Measurements from ENCODE around the gene TOM1.

The TOM1 gene

GRCh38 chr22:35325209-35325608 lies 25.5 kb downstream of the TOM1 start:
- no peak for DNase-seq

- no peak for DNase-seq
Observed at GRCh38 chr22:35326854-35327562, 27.3 kb downstream of the TOM1 start.

GRCh38 chr22:35327690-35328471 lies 28.2 kb downstream of the TOM1 start:
- no peak for DNase-seq

GRCh38 chr22:35328472-35328885 lies 28.8 kb downstream of the TOM1 start:
- DNase-seq = no peak

- no peak for DNase-seq
Observed at GRCh38 chr22:35329114-35329847, 29.6 kb downstream of the TOM1 start.

GRCh38 chr22:35330258-35330861 lies 30.7 kb downstream of the TOM1 start:
- peak; percentile 74 for DNase-seq

- no peak for DNase-seq
Observed at GRCh38 chr22:35332278-35332677, 32.6 kb downstream of the TOM1 start.

- DNase-seq = no peak
Observed at GRCh38 chr22:35333220-35333619, 33.5 kb downstream of the TOM1 start.

GRCh38 chr22:35334004-35334403 lies 34.3 kb downstream of the TOM1 start:
- peak in 1 of 2 experiments; percentile 56 for DNase-seq

GRCh38 chr22:35335468-35335867 lies 35.8 kb downstream of the TOM1 start:
- DNase-seq = no peak

GRCh38 chr22:35335936-35336781 lies 36.5 kb downstream of the TOM1 start:
- DNase-seq = no peak

GRCh38 chr22:35337932-35338331 lies 38.2 kb downstream of the TOM1 start:
- DNase-seq = no peak

GRCh38 chr22:35341090-35341874 lies 41.6 kb downstream of the TOM1 start:
- DNase-seq = no peak

- DNase-seq = no peak
Observed at GRCh38 chr22:35342390-35342789, 42.7 kb downstream of the TOM1 start.

GRCh38 chr22:35343664-35344550 lies 44.2 kb downstream of the TOM1 start:
- no peak for DNase-seq

- no peak for DNase-seq
Observed at GRCh38 chr22:35344956-35345690, 45.4 kb downstream of the TOM1 start.

GRCh38 chr22:35345808-35346505 lies 46.3 kb downstream of the TOM1 start:
- no peak for DNase-seq

GRCh38 chr22:35346596-35347220 lies 47.0 kb downstream of the TOM1 start:
- DNase-seq = no peak
